ENCODE measurements around the gene PPP2R2B. TPM values are rescaled to one million over a fixed set of nuclear protein-coding genes. Genes with fewer than 3 reads are reported as not detected.
A peak's percentile ranks its signal among the peaks of the same experiment; 100 is the strongest.

The PPP2R2B gene
- total RNA-seq, 4 donors from 2014 or later = 1.2 to 2.9 (median 1.9) TPM

GRCh38 chr5:146751054-146751453 lies 127.5 kb downstream of the PPP2R2B start:
- H3K27ac ChIP-seq = peak overlapping the region in 1 of 4 donors; percentile 6
- DNase-seq = no peak
- no peak for TF ChIP-seq POLR2A (IDR thresholded peaks at IDR 0.05)
- TF ChIP-seq, protein P1, sequence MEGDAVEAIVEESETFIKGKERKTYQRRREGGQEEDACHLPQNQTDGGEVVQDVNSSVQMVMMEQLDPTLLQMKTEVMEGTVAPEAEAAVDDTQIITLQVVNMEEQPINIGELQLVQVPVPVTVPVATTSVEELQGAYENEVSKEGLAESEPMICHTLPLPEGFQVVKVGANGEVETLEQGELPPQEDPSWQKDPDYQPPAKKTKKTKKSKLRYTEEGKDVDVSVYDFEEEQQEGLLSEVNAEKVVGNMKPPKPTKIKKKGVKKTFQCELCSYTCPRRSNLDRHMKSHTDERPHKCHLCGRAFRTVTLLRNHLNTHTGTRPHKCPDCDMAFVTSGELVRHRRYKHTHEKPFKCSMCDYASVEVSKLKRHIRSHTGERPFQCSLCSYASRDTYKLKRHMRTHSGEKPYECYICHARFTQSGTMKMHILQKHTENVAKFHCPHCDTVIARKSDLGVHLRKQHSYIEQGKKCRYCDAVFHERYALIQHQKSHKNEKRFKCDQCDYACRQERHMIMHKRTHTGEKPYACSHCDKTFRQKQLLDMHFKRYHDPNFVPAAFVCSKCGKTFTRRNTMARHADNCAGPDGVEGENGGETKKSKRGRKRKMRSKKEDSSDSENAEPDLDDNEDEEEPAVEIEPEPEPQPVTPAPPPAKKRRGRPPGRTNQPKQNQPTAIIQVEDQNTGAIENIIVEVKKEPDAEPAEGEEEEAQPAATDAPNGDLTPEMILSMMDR (IDR thresholded peaks at IDR 0.05) = no peak

GRCh38 chr5:146748533-146748932 lies 130.0 kb downstream of the PPP2R2B start:
- no peaks in the 10 kb centered on the region for H3K4me1 ChIP-seq
- H3K36me3 ChIP-seq = no peaks in the 10 kb centered on the region
- H3K9me3 ChIP-seq = no peaks in the 10 kb centered on the region
- H3K27ac ChIP-seq = no peak overlapping the region
- no peak for TF ChIP-seq POLR2A (IDR thresholded peaks at IDR 0.05)
- TF ChIP-seq, protein P1 (IDR thresholded peaks at IDR 0.05) = no peak
- H3K4me3 ChIP-seq = no peak overlapping the region
- no peaks in the 10 kb centered on the region for H3K27me3 ChIP-seq
- DNase-seq = no peak

More at GRCh38 chr5:146751054-146751453, 127.5 kb downstream of the PPP2R2B start:
- H3K9me3 ChIP-seq = no peaks in the 10 kb centered on the region
- no peaks in the 10 kb centered on the region for H3K36me3 ChIP-seq
- no peaks in the 10 kb centered on the region for H3K27me3 ChIP-seq
- H3K4me3 ChIP-seq = no peak overlapping the region
- no peaks in the 10 kb centered on the region for H3K4me1 ChIP-seq

DNA sequence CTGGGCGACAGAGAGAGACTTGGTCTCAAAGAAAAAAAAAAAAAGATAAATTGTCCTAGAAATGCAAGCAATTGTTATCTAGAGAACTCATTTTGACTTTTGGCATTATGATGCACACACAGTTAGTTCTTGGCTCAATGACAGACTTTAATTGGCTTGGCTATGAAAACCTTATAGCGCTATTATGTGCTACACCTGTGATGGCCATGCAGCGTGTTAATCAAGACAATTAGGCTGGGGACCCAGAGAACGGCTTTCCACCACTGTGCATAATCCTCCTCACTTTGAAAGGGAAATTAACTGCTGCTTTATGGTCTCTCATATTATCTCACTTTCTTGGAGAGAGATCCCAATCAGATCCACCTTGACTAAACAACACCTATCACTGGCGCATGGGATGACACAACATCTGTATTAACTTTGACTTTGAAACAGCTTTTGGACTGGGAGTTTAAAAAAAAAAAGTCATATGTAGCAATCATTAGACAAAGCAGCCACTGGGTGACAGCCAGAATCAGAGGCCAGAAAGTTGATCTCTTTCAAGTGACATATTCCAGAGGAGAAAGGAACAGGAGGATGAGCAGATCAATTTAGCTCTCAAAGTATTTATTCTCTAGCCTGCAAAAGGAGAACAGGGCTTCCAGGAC lies 132.5 kb downstream of the PPP2R2B start:
- DNase-seq = no peak
- no peaks in the 10 kb centered on the region for H3K27me3 ChIP-seq
- no peaks in the 10 kb centered on the region for H3K36me3 ChIP-seq
- no peak overlapping the region for H3K27ac ChIP-seq
- no peaks in the 10 kb centered on the region for H3K4me1 ChIP-seq
- TF ChIP-seq, protein P1 (IDR thresholded peaks at IDR 0.05) = no peak
- no peak for TF ChIP-seq POLR2A (IDR thresholded peaks at IDR 0.05)
- H3K9me3 ChIP-seq = no peaks in the 10 kb centered on the region
- H3K4me3 ChIP-seq = no peak overlapping the region

GRCh38 chr5:146744068-146744745 lies 134.3 kb downstream of the PPP2R2B start:
- no peak overlapping the region for H3K27ac ChIP-seq
- H3K27me3 ChIP-seq = no peaks in the 10 kb centered on the region
- no peaks in the 10 kb centered on the region for H3K4me1 ChIP-seq
- H3K9me3 ChIP-seq = no peaks in the 10 kb centered on the region
- no peaks in the 10 kb centered on the region for H3K36me3 ChIP-seq
- H3K4me3 ChIP-seq = no peak overlapping the region
- DNase-seq = no peak
- TF ChIP-seq POLR2A (IDR thresholded peaks at IDR 0.05) = no peak
- TF ChIP-seq, protein P1 (IDR thresholded peaks at IDR 0.05) = no peak

GRCh38 chr5:146734936-146735577 lies 143.5 kb downstream of the PPP2R2B start:
- H3K27ac ChIP-seq = no peak overlapping the region
- DNase-seq = no peak
- no peak for TF ChIP-seq POLR2A (IDR thresholded peaks at IDR 0.05)
- TF ChIP-seq, protein P1 (IDR thresholded peaks at IDR 0.05) = no peak
- no peaks in the 10 kb centered on the region for H3K27me3 ChIP-seq
- H3K4me3 ChIP-seq = no peak overlapping the region
- no peaks in the 10 kb centered on the region for H3K9me3 ChIP-seq
- no peaks in the 10 kb centered on the region for H3K36me3 ChIP-seq
- H3K4me1 ChIP-seq = no peaks in the 10 kb centered on the region

Data from Peyer's patch (tissue), 4 donors.